SK-N-SH (cell line): ENCODE measurements around the gene CSN1S1.

Experiments
- CTCF ChIP-seq: fragments of 200-600 bp; sonication (generic); IDR thresholded peaks from 2 replicates; pipeline ENCODE4 v1.6.1; 2017; ENCODE audit warnings: antibody characterized with exemption, mild to moderate bottlenecking, moderate library complexity
- MAX ChIP-seq: IDR thresholded peaks from 2 replicates; pipeline ENCODE4 v1.4.0; 2012; ENCODE audit warnings: low read depth
- USF2 ChIP-seq: fragments of 150-350 bp; IDR thresholded peaks from 2 replicates; pipeline ENCODE4 v1.6.1; 2017; ENCODE audit warnings: antibody characterized with exemption, low read length, low read depth, borderline replicate concordance

- TF ChIP-seq MAX (no peak), CTCF (no peak), USF2 (no peak)
Observed at GRCh38 chr4:69930768-69931167, at the start of gene CSN1S1.
